ENCODE measurements around the gene NFKBIB. TPM values are rescaled to one million over a fixed set of nuclear protein-coding genes. Genes with fewer than 3 reads are reported as not detected.

The NFKBIB gene
- total RNA-seq, 6 experiments from 2014 or later = 13.2 to 27.9 (median 16.5) TPM

- no peak overlapping the region for H3K4me3 ChIP-seq
- H3K27ac ChIP-seq = no peak overlapping the region
- intact Hi-C loops (cut with DNase I) = no loop called here
- peaks cover 0 to 8% (median 4%) of the 10 kb centered on the region in 4 donors for H3K4me1 ChIP-seq
- peaks cover 0 to 14% (median 3%) of the 10 kb centered on the region in 4 donors for H3K36me3 ChIP-seq
- 91% methylated on average over 8 of the region's 8 CpGs for WGBS (ENCODE audit: insufficient coverage, low coverage, low lambda C conversion rate, missing lambda C conversion rate)
- H3K27me3 ChIP-seq = no peaks in the 10 kb centered on the region
- DNase-seq (no peak), ATAC-seq (no peak)
- H3K9me3 ChIP-seq = no peaks in the 10 kb centered on the region
- TF ChIP-seq POLR2A (IDR thresholded peaks at IDR 0.05) (no peak), CTCF (IDR thresholded peaks at IDR 0.05) (no peak)
Measured at GRCh38 chr19:38889803-38890202, 10.0 kb upstream of the NFKBIB start.

- DNase-seq (no peak), ATAC-seq (no peak)
- Histone ChIP-seq H3K36me3 (peaks cover 0 to 14% (median 3%) of the 10 kb centered on the region in 4 donors), H3K27me3 (no peaks in the 10 kb centered on the region), H3K27ac (no peak overlapping the region), H3K4me1 (peaks cover 0 to 5% (median 3%) of the 10 kb centered on the region in 4 donors), H3K9me3 (no peaks in the 10 kb centered on the region), H3K4me3 (no peak overlapping the region)
- TF ChIP-seq CTCF (IDR thresholded peaks at IDR 0.05) (no peak), POLR2A (IDR thresholded peaks at IDR 0.05) (no peak)
- intact Hi-C loops (cut with DNase I) = no loop called here
Measured at GRCh38 chr19:38890686-38891085, 9.1 kb upstream of the NFKBIB start.

GRCh38 chr19:38891771-38892170, 8.0 kb upstream of the NFKBIB start:
- ATAC-seq (no peak), DNase-seq (no peak)
- TF ChIP-seq POLR2A (IDR thresholded peaks at IDR 0.05) (no peak), CTCF (IDR thresholded peaks at IDR 0.05) (no peak)
- no peak overlapping the region for H3K27ac ChIP-seq
- intact Hi-C loops (cut with DNase I) = no loop called here
- no peaks in the 10 kb centered on the region for H3K9me3 ChIP-seq
- H3K4me1 ChIP-seq = no peaks in the 10 kb centered on the region
- H3K4me3 ChIP-seq = no peak overlapping the region
- WGBS (ENCODE audit: insufficient coverage, low coverage, low lambda C conversion rate, missing lambda C conversion rate) = 100% methylated on average over 3 of the region's 6 CpGs
- no peaks in the 10 kb centered on the region for H3K27me3 ChIP-seq
- H3K36me3 ChIP-seq = peaks cover 0 to 14% (median 3%) of the 10 kb centered on the region in 4 donors

GRCh38 chr19:38892841-38893240, 6.9 kb upstream of the NFKBIB start:
- Histone ChIP-seq H3K27me3 (no peaks in the 10 kb centered on the region), H3K27ac (peak overlapping the region in 1 of 3 donors; percentile 28), H3K4me1 (no peaks in the 10 kb centered on the region), H3K9me3 (no peaks in the 10 kb centered on the region), H3K36me3 (peaks cover 0 to 14% (median 3%) of the 10 kb centered on the region in 4 donors), H3K4me3 (no peak overlapping the region)
- WGBS (ENCODE audit: insufficient coverage, low coverage, low lambda C conversion rate, missing lambda C conversion rate) = 77% methylated on average over 3 of the region's 5 CpGs
- intact Hi-C loops (cut with DNase I) = no loop called here
- no peak for TF ChIP-seq POLR2A (IDR thresholded peaks at IDR 0.05)
- TF ChIP-seq CTCF (IDR thresholded peaks at IDR 0.05) = no peak
- ATAC-seq (no peak), DNase-seq (no peak)

- H3K27me3 ChIP-seq = no peaks in the 10 kb centered on the region
- no peak overlapping the region for H3K4me3 ChIP-seq
- H3K4me1 ChIP-seq = peaks cover 0 to 3% (median 0%) of the 10 kb centered on the region in 4 donors
- peaks cover 0 to 14% (median 0%) of the 10 kb centered on the region in 4 donors for H3K36me3 ChIP-seq
- peak overlapping the region in 1 of 3 donors; percentile 28 for H3K27ac ChIP-seq
- 93% methylated on average over 3 of the region's 14 CpGs for WGBS (ENCODE audit: insufficient coverage, low coverage, low lambda C conversion rate, missing lambda C conversion rate)
- H3K9me3 ChIP-seq = no peaks in the 10 kb centered on the region
- peak; percentile 29 to 64 (median 52) for ATAC-seq
- DNase-seq = no peak
- TF ChIP-seq POLR2A (IDR thresholded peaks at IDR 0.05) = no peak
- TF ChIP-seq CTCF (IDR thresholded peaks at IDR 0.05) = no peak
- intact Hi-C loops (cut with DNase I) = no loop called here
Measured at GRCh38 chr19:38893341-38893771, 6.4 kb upstream of the NFKBIB start.

All from right lobe of liver (tissue), 6 donors.